H1 (cell line): Measurements from ENCODE around the gene CTBP2. TPM values are rescaled to one million over a fixed set of nuclear protein-coding genes. Genes with fewer than 3 reads are reported as not detected.

Source experiments
- CTCF ChIA-PET: fragments of 300-600 bp; sonication (Branson Sonifier 250); formaldehyde crosslinking; loops from one replicate; lab custom pipeline; 2021; ENCODE audit not compliant: partially characterized antibody; lab: Charles Lee
- POLR2A ChIA-PET: fragments of 300-600 bp; sonication (Branson Sonifier 250); formaldehyde crosslinking; loops from one replicate; lab custom pipeline; 2021; ENCODE audit warnings: inconsistent platforms; ENCODE audit not compliant: partially characterized antibody; lab: Charles Lee
- DNase-seq, 2 experiments: peaks; one replicate each; pipeline versions ENCODE4 v3.0.0 to v3.0.0-alpha.2; 2010 to 2022; ENCODE audit warnings: low spot score in 2 of 2, low read depth in 1 of 2, mixed read lengths in 1 of 2
- FAIRE-seq: peaks from 2 replicates; lab custom pipeline; 2011; peaks lifted over from hg19 to GRCh38; lab: Jason Lieb, UNC
- H2AFZ ChIP-seq: 2 replicates; pipeline ENCODE4 v1.8.1; 2012; ENCODE audit warnings: low read length, inconsistent platforms
- H2AK5ac ChIP-seq: 2 replicates; pipeline ENCODE4 v1.6.1; 2013; ENCODE audit warnings: low read depth, low read length
- H2BK120ac ChIP-seq: replicated peaks from 2 replicates; pipeline ENCODE3; 2013; ENCODE audit warnings: low read depth, low read length, inconsistent platforms
- H2BK12ac ChIP-seq: 2 replicates; pipeline ENCODE4 v1.6.1; 2013; ENCODE audit warnings: low read depth, low read length
- H2BK15ac ChIP-seq: 2 replicates; pipeline ENCODE4 v1.6.1; 2013; ENCODE audit warnings: low read length
- H2BK20ac ChIP-seq: 2 replicates; pipeline ENCODE4 v1.6.1; 2013; ENCODE audit warnings: low read length
- H2BK5ac ChIP-seq: 2 replicates; pipeline ENCODE4 v1.6.1; 2013; ENCODE audit warnings: low read depth, low read length
- H3K14ac ChIP-seq: 2 replicates; pipeline ENCODE4 v1.6.1; 2013; ENCODE audit warnings: inconsistent platforms; ENCODE audit not compliant: insufficient read length
- H3K18ac ChIP-seq: 2 replicates; pipeline ENCODE4 v1.6.1; 2013; ENCODE audit warnings: low read length; ENCODE audit errors: extremely low read depth
- H3K23ac ChIP-seq: 2 replicates; pipeline ENCODE4 v1.6.1; 2013; ENCODE audit warnings: inconsistent platforms; ENCODE audit not compliant: insufficient read length
- H3K23me2 ChIP-seq: 2 replicates; pipeline ENCODE4 v1.6.1; 2013; ENCODE audit warnings: low read depth, low read length
- H3K27ac ChIP-seq: 2 replicates; pipeline ENCODE4 v1.6.1; 2011; ENCODE audit warnings: low read depth, low read length, inconsistent platforms
- H3K27me3 ChIP-seq, 4 experiments: replicated peaks in 1 of 4; 1 replicate in 1 of 4; 2 replicates in 3 of 4; pipeline versions ENCODE4 v1.6.1 to v1.8.1; 2011 to 2013; ENCODE audit warnings: low read length in 3 of 4, mild to moderate bottlenecking in 3 of 4, inconsistent platforms in 2 of 4, mixed read lengths in 2 of 4, moderate library complexity in 1 of 4; ENCODE audit not compliant: control insufficient read depth in 3 of 4, insufficient read depth in 3 of 4; ENCODE audit errors: extremely low read depth in 1 of 4
- H3K36me3 ChIP-seq, 4 experiments: 2 replicates each; pipeline versions ENCODE4 v1.6.1 to v1.8.1; 2011 to 2013; ENCODE audit warnings: mild to moderate bottlenecking in 4 of 4, low read length in 3 of 4, moderate library complexity in 2 of 4, control low read depth in 1 of 4, inconsistent platforms in 1 of 4; ENCODE audit not compliant: insufficient read depth in 4 of 4, control insufficient read depth in 2 of 4
- H3K4ac ChIP-seq: replicated peaks from 2 replicates; pipeline ENCODE3; 2013; ENCODE audit warnings: low read length, low read depth, mixed read lengths, inconsistent platforms; ENCODE audit not compliant: insufficient read length
- H3K4me1 ChIP-seq, 4 experiments: replicated peaks in 1 of 4; 1 replicate in 1 of 4; 2 replicates in 3 of 4; pipeline versions ENCODE4 v1.6.1 to v1.8.1; 2011 to 2013; ENCODE audit warnings: low read length in 3 of 4, inconsistent platforms in 2 of 4, mixed read lengths in 1 of 4; ENCODE audit not compliant: insufficient read depth in 4 of 4, control insufficient read depth in 3 of 4
- H3K4me2 ChIP-seq, 2 experiments: 2 replicates each; pipeline versions ENCODE4 v1.6.1 to v1.8.1; 2011 to 2013; ENCODE audit warnings: low read depth in 2 of 2, low read length in 2 of 2, control low read depth in 1 of 2, inconsistent platforms in 1 of 2, mild to moderate bottlenecking in 1 of 2; ENCODE audit not compliant: insufficient read depth in 1 of 2
- H3K4me3 ChIP-seq, 4 experiments: fragments of 200-600, 300-600 bp in 1 of 4; sonication (generic), shearing (Covaris generic), sonication (Bioruptor Twin) in 1 of 4; 2 replicates each; pipeline versions ENCODE4 v1.5.1 to v1.8.1; 2011 to 2016; ENCODE audit warnings: low read length in 4 of 4, low read depth in 3 of 4, control low read depth in 2 of 4, inconsistent platforms in 2 of 4, mild to moderate bottlenecking in 2 of 4, mixed read lengths in 1 of 4, moderate library complexity in 1 of 4; ENCODE audit not compliant: insufficient read depth in 2 of 4; ENCODE audit errors: extremely low read depth in 1 of 4
- H3K56ac ChIP-seq: replicated peaks from 2 replicates; pipeline ENCODE3; 2013; ENCODE audit warnings: low read depth, mild to moderate bottlenecking, mixed read lengths, low read length, inconsistent platforms; ENCODE audit not compliant: insufficient read length
- H3K79me1 ChIP-seq: 2 replicates; pipeline ENCODE4 v1.6.1; 2013; ENCODE audit warnings: low read depth, low read length, control low read depth
- H3K79me2 ChIP-seq, 2 experiments: 2 replicates each; pipeline versions ENCODE4 v1.6.1 to v1.8.1; 2012 to 2013; ENCODE audit warnings: low read length in 2 of 2, mild to moderate bottlenecking in 2 of 2, inconsistent platforms in 1 of 2; ENCODE audit not compliant: insufficient read depth in 2 of 2, control insufficient read depth in 1 of 2
- H3K9ac ChIP-seq, 4 experiments: replicated peaks in 1 of 4; 1 replicate in 1 of 4; 2 replicates in 3 of 4; pipeline versions ENCODE4 v1.6.1 to v1.8.1; 2011 to 2013; ENCODE audit warnings: low read depth in 3 of 4, low read length in 3 of 4, control low read depth in 2 of 4, mild to moderate bottlenecking in 2 of 4, moderate library complexity in 2 of 4, inconsistent platforms in 1 of 4; ENCODE audit errors: extremely low read depth in 1 of 4
- H3K9me3 ChIP-seq, 2 experiments: 2 replicates each; pipeline versions ENCODE4 v1.6.1 to v1.8.1; 2012 to 2013; ENCODE audit warnings: mild to moderate bottlenecking in 2 of 2, moderate library complexity in 2 of 2, control low read depth in 1 of 2, inconsistent platforms in 1 of 2, low read depth in 1 of 2, low read length in 1 of 2, mixed read lengths in 1 of 2; ENCODE audit not compliant: insufficient read depth in 2 of 2
- H4K20me1 ChIP-seq, 2 experiments: replicated peaks in 1 of 2; 2 replicates each; pipeline versions ENCODE3 to v1.8.1; 2011 to 2013; ENCODE audit warnings: inconsistent platforms in 2 of 2, low read length in 2 of 2, mild to moderate bottlenecking in 1 of 2; ENCODE audit not compliant: insufficient read depth in 2 of 2, control insufficient read depth in 1 of 2
- H4K5ac ChIP-seq: 2 replicates; pipeline ENCODE4 v1.6.1; 2013; ENCODE audit warnings: low read length, low read depth, mixed read lengths, inconsistent platforms; ENCODE audit not compliant: insufficient read length
- H4K8ac ChIP-seq: 2 replicates; pipeline ENCODE4 v1.8.0; 2013; ENCODE audit warnings: mild to moderate bottlenecking, moderate library complexity, low read length, inconsistent platforms; ENCODE audit not compliant: insufficient read depth; ENCODE audit errors: extremely low read depth
- H4K91ac ChIP-seq: replicated peaks from 2 replicates; pipeline ENCODE3; 2013; ENCODE audit warnings: low read length, mixed read lengths, inconsistent platforms; ENCODE audit not compliant: insufficient read length
- BACH1 ChIP-seq: IDR thresholded peaks from 2 replicates; pipeline ENCODE4 v1.6.1; 2012; ENCODE audit warnings: low read length, improper control_type of control experiment
- GTF2F1 ChIP-seq: IDR thresholded peaks from 2 replicates; pipeline ENCODE4 v1.6.1; 2012; ENCODE audit warnings: low read depth, low read length, improper control_type of control experiment, borderline replicate concordance
- HDAC2 ChIP-seq, 2 experiments: fragments of 300-600 bp in 1 of 2; sonication (generic) in 1 of 2; IDR thresholded peaks; 2 replicates each; pipeline ENCODE4 v1.6.1; 2011 to 2012; ENCODE audit warnings: low read depth in 2 of 2, low read length in 2 of 2, mild to moderate bottlenecking in 2 of 2, moderate library complexity in 2 of 2, borderline replicate concordance in 1 of 2, inconsistent platforms in 1 of 2
- JUN ChIP-seq: IDR thresholded peaks from 2 replicates; pipeline ENCODE4 v1.6.1; 2011; ENCODE audit warnings: low read depth, mild to moderate bottlenecking, improper control_type of control experiment, low read length
- KDM1A ChIP-seq: fragments of 200-600, 300-600 bp; sonication (generic); IDR thresholded peaks from 2 replicates; pipeline ENCODE4 v1.7.1; 2016; ENCODE audit warnings: mild to moderate bottlenecking, low read length, borderline replicate concordance
- MAFK ChIP-seq: IDR thresholded peaks from 2 replicates; pipeline ENCODE4 v1.6.1; 2012; ENCODE audit warnings: low read depth, mild to moderate bottlenecking, improper control_type of control experiment, low read length
- PHF8 ChIP-seq: fragments of 200-600 bp; sonication (generic); conservative IDR thresholded peaks from 2 replicates; pipeline ENCODE4 v1.7.1; 2012; ENCODE audit warnings: low read depth, mild to moderate bottlenecking, inconsistent platforms, low read length, moderate library complexity
- POLR2AphosphoS5 ChIP-seq: IDR thresholded peaks from 2 replicates; pipeline ENCODE4 v1.6.1; 2011; ENCODE audit warnings: low read depth, low read length
- TCF12 ChIP-seq: IDR thresholded peaks from 2 replicates; pipeline ENCODE4 v1.6.1; 2011; ENCODE audit warnings: low read depth, mild to moderate bottlenecking, low read length
- WGBS, 2 experiments: shearing (Covaris generic) in 1 of 2; methylation state at CpG; one replicate each; pipeline versions ENCODE4 v1.1.6 to v1.1.7; 2013 to 2015; ENCODE audit warnings: low lambda C conversion rate in 2 of 2, mixed read lengths in 2 of 2, inconsistent platforms in 1 of 2, low coverage in 1 of 2, missing lambda C conversion rate in 1 of 2; ENCODE audit not compliant: insufficient replicate concordance in 2 of 2, insufficient coverage in 1 of 2, insufficient read length in 1 of 2; ENCODE audit errors: extremely low coverage in 1 of 2, missing lambda C conversion rate in 1 of 2; 5-methylcytosine and 5-hydroxymethylcytosine counted together
- polyA plus RNA-seq, 7 experiments: library from polyadenylated mRNA; depleted of rRNA in 3 of 7; stranded (reverse) in 5 of 7; unstranded in 2 of 7; fragments of >200 nt in 5 of 7; fragments of 200-250 nt in 2 of 7; gene quantifications; 1 replicate in 5 of 7; 2 replicates in 1 of 7; 4 replicates in 1 of 7; pipeline versions ENCODE4 v1.2.1 to v1.2.3, GENCODE V29; 2011 to 2013; ENCODE audit warnings: missing spikeins in 2 of 7, mixed read lengths in 2 of 7
- total RNA-seq: library from RNA; stranded (reverse); fragmentation: NEBNext Ultra II Directional; extraction: Animal tissue kit (Norgen Biotek cat#: 25700); gene quantifications from 2 replicates; pipeline ENCODE4 v1.2.1, GENCODE V29; 2021

CTBP2 gene
- total and polyA plus RNA-seq, 2 of the 8 experiments (the other 6 are each of a cell fraction or from before 2014, with no cell fraction given) = 208 to 221 TPM

- Histone ChIP-seq H3K23me2 (no peaks in the 10 kb centered on the region), H3K79me2 (peaks cover 8 to 100% of the 10 kb centered on the region in 2 experiments; a peak in 3 of 4 replicates), H3K4me2 (no peak overlapping the region), H3K4me3 (no peak overlapping the region), H4K8ac (no peak overlapping the region; the same call in 1 of the 2 replicates), H2BK20ac (no peak overlapping the region), H3K23ac (no peak overlapping the region), H3K79me1 (peaks cover 35% of the 10 kb centered on the region), H3K27ac (no peak overlapping the region), H3K9ac (no peak overlapping the region), H2BK12ac (no peak overlapping the region), H3K9me3 (peaks cover 10 to 14% of the 10 kb centered on the region in 2 experiments; a peak in 3 of 4 replicates), H2AK5ac (no peak overlapping the region), H4K91ac (no peak overlapping the region), H2BK120ac (no peak overlapping the region), H3K14ac (no peak overlapping the region), H3K27me3 (no peaks in the 10 kb centered on the region), H4K5ac (no peak overlapping the region), H2BK5ac (no peak overlapping the region), H2BK15ac (no peak overlapping the region), H3K4ac (no peak overlapping the region), H3K36me3 (peaks cover 4 to 53% (median 26%) of the 10 kb centered on the region in 4 experiments; a peak in 6 of 8 replicates), H3K18ac (no peak overlapping the region), H4K20me1 (peaks cover 24 to 31% of the 10 kb centered on the region in 2 experiments), H3K56ac (no peak overlapping the region), H3K4me1 (peaks cover 0 to 2% (median 0%) of the 10 kb centered on the region in 4 experiments; a peak in 3 of 7 replicates), H2AFZ (no peak overlapping the region)
- FAIRE-seq (no peak), DNase-seq (no peak)
- ChIA-PET POLR2A (no interaction called here), CTCF (interaction anchor here (1.3 to 3.4 kb wide), 3 partner anchors 16 to 28 kb away, joined by 3 to 12 read pairs (median 5); no protein-coding TSS in a partner anchor)
- TF ChIP-seq JUN = no peak
- no peak for TF ChIP-seq KDM1A
- TF ChIP-seq MAFK = no peak
- no peak for TF ChIP-seq GTF2F1
- TF ChIP-seq TCF12 = no peak
- TF ChIP-seq BACH1 = no peak
- TF ChIP-seq POLR2AphosphoS5 = no peak
- no peak for TF ChIP-seq PHF8
- no peak for TF ChIP-seq HDAC2 (IDR thresholded peaks at IDR 0.05; ENCODE audit: borderline replicate concordance in 1 of 2, low read depth in 2 of 2, low read length in 2 of 2)
- WGBS, 2 experiments = 92% methylated on average over 17 of the region's 17 CpGs; no CpG with 5 or more reads in 1 of the 2 experiments
Measured at GRCh38 chr10:125020386-125020785, 140.0 kb downstream of the CTBP2 start.
